Measurements from ENCODE around the gene CELF4. TPM values are rescaled to one million over a fixed set of nuclear protein-coding genes. Genes with fewer than 3 reads are reported as not detected.

Gene CELF4
- total and polyA plus RNA-seq, 10 of the 15 experiments (the other 5 are each of a cell fraction or from before 2014, with no cell fraction given) = 0.03 to 0.32 TPM; not detected in 8

- CTCF ChIA-PET = no interaction called here
- SMC1A ChIA-PET (ENCODE audit: uncharacterized antibody, unreplicated experiment) = no interaction called here
- 6% methylated on average over 3 of the region's 3 CpGs for WGBS (ENCODE audit: insufficient coverage, insufficient replicate concordance, low lambda C conversion rate, missing lambda C conversion rate)
- no peaks in the 10 kb centered on the region for H3K36me3 ChIP-seq (ENCODE audit: control insufficient read depth in 2 of 2, insufficient read depth in 2 of 2, low read length in 1 of 2)
- RAD21 ChIA-PET (ENCODE audit: unreplicated experiment) = no interaction called here
- FAIRE-seq = no peak
- H3K27me3 ChIP-seq (replicated peaks in 1 of 2; ENCODE audit: control insufficient read depth in 2 of 2, insufficient read depth in 2 of 2, low read length in 1 of 2) = no peaks in the 10 kb centered on the region
- no peak for DNase-seq (ENCODE audit: low read depth, low spot score)
- TF ChIP-seq SMARCA5 (IDR thresholded peaks at IDR 0.05) (no peak), CBX5 (IDR thresholded peaks at IDR 0.05; ENCODE audit: low read depth) (no peak), SP1 (IDR thresholded peaks at IDR 0.05; ENCODE audit: low read depth, low read length) (no peak), EZH2 (IDR thresholded peaks at IDR 0.05; ENCODE audit: borderline replicate concordance, control insufficient read depth, low read depth, low read length) (no peak), CUX1 (IDR thresholded peaks at IDR 0.05; ENCODE audit: insufficient replicate concordance, low read depth, low read length) (no peak), SIN3A (IDR thresholded peaks at IDR 0.05; ENCODE audit: low read depth, low read length) (no peak), WRNIP1 (IDR thresholded peaks at IDR 0.05; ENCODE audit: borderline replicate concordance, low read depth, low read length) (no peak), MAX (IDR thresholded peaks at IDR 0.05; ENCODE audit: low read depth, low read length) (no peak), STAT3 (IDR thresholded peaks at IDR 0.05; ENCODE audit: low read depth, low read length) (no peak), ZNF384 (IDR thresholded peaks at IDR 0.05; ENCODE audit: borderline replicate concordance, low read depth, low read length) (no peak), CTCF (IDR thresholded peaks at IDR 0.05 in 2 of 3, conservative IDR thresholded peaks at IDR 0.05 in 1 of 3; ENCODE audit: control insufficient read depth in 2 of 3, extremely low read depth in 1 of 3, insufficient read depth in 1 of 3, low read depth in 3 of 3, low read length in 3 of 3) (no peak), PKNOX1 (IDR thresholded peaks at IDR 0.05) (no peak), TAF1 (IDR thresholded peaks at IDR 0.05; ENCODE audit: borderline replicate concordance, low read depth, low read length) (no peak), ZNF622 (IDR thresholded peaks at IDR 0.05) (no peak), USF1 (IDR thresholded peaks at IDR 0.05; ENCODE audit: borderline replicate concordance, extremely low read length, insufficient read depth, low read depth, low read length) (no peak), ZNF207 (IDR thresholded peaks at IDR 0.05; ENCODE audit: borderline replicate concordance) (no peak)
- BruUV-seq (replicated peaks) = no TSS peak
- POLR2A ChIA-PET = no interaction called here
- in situ Hi-C loops (cut with MboI) = no loop called here
- ATAC-seq = no peak
- no peak overlapping the region for H3K4me2 ChIP-seq (ENCODE audit: control insufficient read depth, insufficient read depth)
- intact Hi-C loops (cut with micrococcal nuclease; ENCODE audit: unreplicated experiment) = no loop called here
- H3K27ac ChIP-seq (ENCODE audit: control insufficient read depth, insufficient read depth) = no peak overlapping the region
- no peaks in the 10 kb centered on the region for H3K4me1 ChIP-seq (ENCODE audit: control insufficient read depth, insufficient read depth, low read length)
- no peak overlapping the region for H3K9ac ChIP-seq (ENCODE audit: control insufficient read depth, insufficient read depth, low read length)
- no peaks in the 10 kb centered on the region for H4K20me1 ChIP-seq (ENCODE audit: control insufficient read depth, insufficient read depth)
- H3K4me3 ChIP-seq = no peak overlapping the region
- H2AFZ ChIP-seq (ENCODE audit: control insufficient read depth, low read depth, low read length) = no peak overlapping the region
- no peaks in the 10 kb centered on the region for H3K79me2 ChIP-seq (ENCODE audit: control insufficient read depth, insufficient read depth, low read length)
- H3K9me3 ChIP-seq (replicated peaks; ENCODE audit: control insufficient read depth, insufficient read depth, low read length) = no peaks in the 10 kb centered on the region
These were observed 272.2 kb downstream of the CELF4 start for GRCh38 chr18:37293359-37293758.

All from GM12878 (cell line).